GM12864 (cell line): ENCODE results near the gene TIMP1.

Experiments used
- DNase-seq: peaks from one replicate; pipeline ENCODE4 v3.0.0-alpha.2; 2011; ENCODE audit warnings: low read depth
- H3K4me3 ChIP-seq: 2 replicates; pipeline ENCODE4 v1.5.1; 2011; ENCODE audit warnings: mild to moderate bottlenecking, low read depth, low read length, control low read depth
- CTCF ChIP-seq: IDR thresholded peaks from 2 replicates; pipeline ENCODE4 v1.5.1; 2011; ENCODE audit warnings: low read depth, mild to moderate bottlenecking, moderate library complexity, low read length, control low read depth, inconsistent platforms; ENCODE audit errors: missing control alignments

Gene TIMP1

DNA sequence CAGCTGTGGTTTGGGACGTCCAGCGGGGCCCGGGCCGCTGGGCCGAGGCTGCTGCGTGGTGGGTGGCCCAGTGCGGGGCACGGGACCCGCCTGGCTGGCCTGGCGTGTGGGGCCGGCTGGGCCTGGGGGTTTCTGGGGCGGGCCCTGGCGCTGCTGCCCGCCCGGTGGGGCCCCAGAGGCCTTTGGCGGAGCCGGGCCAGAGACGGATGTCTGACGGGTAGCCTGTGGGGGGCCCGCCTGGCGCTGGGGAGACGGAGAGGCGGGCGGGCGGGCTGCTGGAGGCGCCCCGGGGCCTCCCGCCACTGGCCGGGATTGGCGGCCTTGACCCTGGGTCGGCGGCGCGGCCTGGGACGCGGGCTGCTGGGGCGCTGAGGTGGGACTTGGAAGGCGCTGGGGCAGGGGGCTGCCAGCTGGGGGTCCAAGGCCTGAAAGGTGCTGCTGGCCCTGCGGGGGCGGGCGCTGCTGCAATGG, 8.1 kb upstream of the TIMP1 start:
- no peak overlapping the region for H3K4me3 ChIP-seq
- TF ChIP-seq CTCF = no peak
- DNase-seq = no peak

- TF ChIP-seq CTCF = no peak
- DNase-seq = no peak
- H3K4me3 ChIP-seq = no peak overlapping the region
Observed at GRCh38 chrX:47574547-47575301, 7.5 kb upstream of the TIMP1 start.

- TF ChIP-seq CTCF = no peak
- H3K4me3 ChIP-seq = no peak overlapping the region
- DNase-seq = no peak
Observed at GRCh38 chrX:47576021-47576898, 6.0 kb upstream of the TIMP1 start.

GRCh38 chrX:47577424-47577823, 4.8 kb upstream of the TIMP1 start:
- TF ChIP-seq CTCF = no peak
- no peak overlapping the region for H3K4me3 ChIP-seq
- no peak for DNase-seq

DNA sequence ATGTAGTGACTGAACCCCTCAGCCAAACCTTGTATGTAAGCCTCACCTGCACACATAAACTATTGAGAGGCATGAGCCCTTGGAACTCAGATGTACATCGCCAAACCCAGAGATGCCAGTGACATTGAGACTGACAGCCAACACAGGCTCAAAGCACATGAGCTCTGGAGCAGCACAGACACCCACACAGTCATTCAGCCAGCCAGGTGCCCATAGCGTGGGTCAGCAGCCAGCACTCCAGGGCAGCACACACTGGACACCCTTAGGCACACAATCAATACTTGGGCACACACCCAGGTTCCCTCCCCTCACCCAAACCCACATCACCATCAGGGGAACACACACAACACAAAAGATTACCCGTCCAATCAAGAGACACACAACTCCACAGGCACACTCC, 4.3 kb upstream of the TIMP1 start:
- no peak overlapping the region for H3K4me3 ChIP-seq
- TF ChIP-seq CTCF = no peak
- no peak for DNase-seq

DNA sequence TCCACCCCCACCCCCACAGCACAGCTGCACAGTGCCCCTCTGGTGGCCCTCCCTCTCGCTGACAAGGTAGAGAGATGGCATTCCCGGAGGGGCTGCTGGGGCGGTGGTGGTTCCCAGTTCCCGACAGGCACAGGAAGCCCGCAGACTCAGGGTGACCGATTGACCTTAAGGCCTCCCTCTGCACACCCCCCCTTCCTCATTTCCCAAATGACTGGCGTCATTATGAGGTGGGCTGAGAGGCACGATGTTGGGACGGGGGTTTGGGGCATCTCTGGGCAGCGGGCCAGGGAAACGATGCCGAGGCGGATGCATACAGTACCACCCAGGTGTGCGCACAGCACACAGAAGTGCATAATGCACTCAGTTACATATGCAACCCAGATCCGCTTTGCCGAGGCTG, 3.5 kb upstream of the TIMP1 start:
- H3K4me3 ChIP-seq = no peak overlapping the region
- DNase-seq = no peak
- no peak for TF ChIP-seq CTCF

DNA sequence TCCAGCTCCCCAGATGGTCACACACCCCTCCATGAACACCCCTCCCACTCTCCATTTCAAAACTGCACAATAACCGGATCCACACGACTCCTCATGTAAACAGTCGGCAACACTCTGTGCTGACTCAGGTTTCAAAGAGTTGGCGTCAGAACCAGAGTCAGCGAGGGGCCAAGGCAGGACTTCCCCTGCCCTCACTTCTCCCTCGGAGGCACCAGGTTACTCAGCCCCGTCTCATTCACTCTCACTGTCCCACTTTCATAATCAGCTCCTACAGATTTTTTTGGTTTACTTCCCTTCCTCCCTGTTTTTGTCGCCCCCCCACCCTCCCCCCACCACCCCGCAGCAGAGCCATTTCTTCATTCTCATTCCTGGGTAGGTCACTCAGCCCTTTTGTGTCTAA, 2.7 kb upstream of the TIMP1 start:
- no peak for DNase-seq
- no peak overlapping the region for H3K4me3 ChIP-seq
- TF ChIP-seq CTCF = no peak
